GM21576 (cell line): Measurements from ENCODE around the gene GRHL1.

Experiments
- ATAC-seq: cut with Tn5 transposase; IDR thresholded peaks from one replicate; pipeline ENCODE4 v1.9.1; 2021; ENCODE audit warnings: mild to moderate bottlenecking, moderate library complexity; ENCODE audit not compliant: unreplicated experiment

GRHL1 gene

DNA sequence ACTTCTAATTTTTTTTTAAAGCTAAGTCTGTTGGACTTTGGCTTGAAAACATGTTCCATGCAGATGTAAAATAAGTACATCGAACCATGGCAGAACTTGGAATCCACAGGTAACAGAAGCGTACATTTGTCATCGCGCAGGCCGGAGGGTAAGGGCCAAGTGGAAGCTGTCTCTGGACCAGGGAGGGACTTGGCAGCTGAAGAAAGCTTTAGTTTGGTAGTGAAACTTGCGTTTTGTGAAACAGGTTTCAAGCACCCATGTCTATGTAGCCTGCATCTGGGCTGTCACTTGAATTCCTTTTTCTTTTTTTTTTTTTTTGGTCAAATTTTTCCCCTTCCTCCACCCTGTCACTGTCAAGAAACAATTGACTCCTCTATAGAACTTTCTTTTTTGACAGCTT is 20.4 kb downstream of the GRHL1 start:
- ATAC-seq = no peak

DNA sequence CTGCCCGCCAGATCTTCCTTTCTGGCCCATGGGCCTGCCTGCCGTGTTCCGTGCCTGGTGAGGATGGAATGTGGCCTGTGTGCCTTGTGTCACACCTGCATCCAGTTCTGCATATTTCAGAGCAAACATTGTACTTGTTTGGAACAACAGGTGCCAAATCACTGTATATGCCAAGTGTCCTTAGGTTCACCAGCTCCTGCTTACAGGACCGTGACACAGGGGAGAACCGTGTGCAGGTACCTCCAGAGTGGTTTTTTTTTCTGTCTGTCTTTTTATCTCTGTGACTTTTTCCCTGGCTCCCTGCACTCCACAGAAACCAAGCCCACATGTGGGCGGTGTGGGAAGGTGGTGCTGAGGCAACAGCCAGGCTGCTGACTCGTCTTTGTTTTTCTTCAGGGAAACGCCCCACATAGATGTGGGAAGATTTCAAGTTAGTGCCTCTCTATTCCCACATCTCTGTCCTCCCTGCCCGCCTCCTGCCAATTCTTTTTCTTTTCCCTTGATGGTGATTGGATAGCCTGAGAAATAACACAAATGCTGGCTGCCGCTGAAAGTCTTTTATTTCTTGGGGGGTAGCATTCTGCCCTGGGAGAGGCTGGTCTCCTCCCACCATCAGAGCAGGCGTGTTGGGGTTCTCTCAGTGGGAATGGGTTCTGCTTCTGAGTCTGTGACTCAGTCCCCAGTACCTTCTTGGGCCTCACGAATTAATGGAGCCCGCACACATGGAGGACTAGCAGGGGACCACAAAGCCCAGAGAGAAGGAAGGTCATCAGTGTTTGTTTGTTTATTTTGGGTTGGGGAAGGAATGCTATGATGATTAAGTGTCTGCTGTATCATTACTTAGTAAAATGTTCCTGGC is 21.4 kb downstream of the GRHL1 start:
- no peak for ATAC-seq

DNA sequence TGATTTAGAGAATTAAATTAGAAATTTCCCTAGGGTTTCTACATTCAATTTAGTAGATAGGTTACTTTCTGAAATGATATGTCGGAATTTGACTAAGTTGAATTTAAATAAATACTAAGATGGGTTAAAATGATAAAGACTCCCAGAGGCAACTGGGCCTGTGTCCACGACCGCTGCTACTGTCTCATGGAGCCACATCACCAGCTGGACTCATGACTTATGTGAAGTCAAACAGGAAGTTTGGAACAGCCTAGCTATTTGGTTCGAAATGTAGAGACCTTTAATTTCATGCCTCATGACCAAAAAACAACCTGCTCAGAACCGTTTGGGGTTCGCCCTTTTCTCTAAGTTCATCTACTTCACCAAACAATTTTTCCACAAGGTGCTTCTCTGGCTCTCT is 22.2 kb downstream of the GRHL1 start:
- ATAC-seq = no peak

DNA sequence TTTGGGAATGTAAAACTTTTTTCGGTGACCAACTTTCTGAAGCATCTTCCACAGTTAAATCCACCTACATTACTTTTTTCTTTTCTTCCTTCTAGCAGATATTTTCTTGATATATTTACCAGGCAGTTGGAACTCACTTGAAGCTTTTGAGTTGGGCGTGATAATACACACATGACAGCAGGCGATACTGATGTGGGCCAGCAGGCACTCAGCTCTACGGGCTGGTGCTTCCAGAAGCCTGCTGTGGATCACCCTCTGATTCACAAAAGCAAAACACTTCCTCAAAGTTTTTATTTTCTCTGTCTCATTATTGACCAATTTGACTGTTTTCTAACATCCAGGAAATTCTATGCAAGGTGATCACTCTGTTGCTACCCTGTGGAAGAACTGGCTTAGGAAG is 22.9 kb downstream of the GRHL1 start:
- no peak for ATAC-seq

DNA sequence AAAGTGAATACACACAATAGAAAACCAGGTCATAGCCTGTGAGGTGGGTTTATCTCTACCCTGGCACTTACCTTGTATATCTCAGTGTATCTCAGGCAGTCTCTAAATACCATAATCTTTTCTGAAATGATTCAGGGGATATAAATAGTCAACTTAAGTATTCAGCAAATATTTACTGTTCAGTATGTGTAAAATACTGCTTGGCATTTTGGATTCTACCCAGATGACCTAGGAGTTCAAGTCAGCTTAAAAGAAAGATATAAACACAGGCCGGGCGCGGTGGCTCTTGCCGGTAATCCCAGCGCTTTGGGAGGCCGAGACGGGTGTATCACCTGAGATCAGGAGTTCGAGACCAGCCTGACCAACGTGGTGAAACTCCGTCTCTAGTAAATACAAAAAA is 23.8 kb downstream of the GRHL1 start:
- ATAC-seq = no peak

DNA sequence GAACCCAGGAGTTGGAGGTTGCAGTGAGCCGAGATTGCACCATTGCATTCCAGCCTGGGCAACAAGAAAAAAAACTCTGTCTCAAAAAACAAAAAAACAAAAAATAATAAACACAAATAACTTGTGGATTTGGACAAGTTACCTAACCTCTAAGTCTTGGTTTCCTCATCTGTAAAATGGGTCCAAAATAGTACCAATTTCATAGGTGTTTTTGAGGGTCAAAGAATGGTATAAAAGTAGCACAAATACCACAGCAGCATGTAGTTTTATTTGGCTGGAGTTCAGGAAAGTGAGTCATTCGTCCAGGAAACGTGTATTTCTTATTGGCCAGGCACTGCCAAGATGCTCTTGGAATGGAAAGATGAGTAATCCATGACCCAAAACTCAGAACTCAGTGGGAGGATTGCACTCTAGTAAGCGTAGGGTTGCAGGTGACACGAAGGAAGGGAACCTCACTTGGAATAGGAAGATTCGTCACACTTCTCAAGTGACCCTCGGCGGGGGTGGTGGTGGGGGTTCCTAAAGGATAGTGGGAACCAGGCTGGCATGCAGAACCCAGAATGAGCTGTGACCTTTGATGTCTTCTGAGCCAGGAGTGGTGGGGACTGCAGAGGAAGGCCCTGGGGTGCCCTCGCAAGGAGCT is 24.4 kb downstream of the GRHL1 start:
- ATAC-seq = no peak

DNA sequence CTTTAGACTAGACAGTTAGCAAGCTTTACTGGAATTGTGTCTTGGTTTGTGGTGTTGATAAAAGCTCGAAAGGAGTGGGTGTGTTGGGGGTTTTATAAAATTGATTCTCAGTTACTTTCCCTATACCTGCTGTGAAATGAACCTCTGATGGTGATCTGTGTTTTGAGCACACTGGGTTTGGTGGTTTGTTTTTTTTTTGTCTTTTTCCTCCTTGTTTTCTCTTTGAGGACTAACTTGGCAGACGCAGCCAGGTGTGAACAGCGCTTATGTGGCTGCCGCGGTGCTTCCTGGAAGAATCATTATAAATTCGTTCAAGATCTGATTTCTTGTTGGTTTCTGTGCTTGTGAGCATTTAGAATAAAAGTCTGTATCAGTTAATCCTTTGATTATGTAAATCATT is 28.5 kb downstream of the GRHL1 start:
- ATAC-seq = no peak

DNA sequence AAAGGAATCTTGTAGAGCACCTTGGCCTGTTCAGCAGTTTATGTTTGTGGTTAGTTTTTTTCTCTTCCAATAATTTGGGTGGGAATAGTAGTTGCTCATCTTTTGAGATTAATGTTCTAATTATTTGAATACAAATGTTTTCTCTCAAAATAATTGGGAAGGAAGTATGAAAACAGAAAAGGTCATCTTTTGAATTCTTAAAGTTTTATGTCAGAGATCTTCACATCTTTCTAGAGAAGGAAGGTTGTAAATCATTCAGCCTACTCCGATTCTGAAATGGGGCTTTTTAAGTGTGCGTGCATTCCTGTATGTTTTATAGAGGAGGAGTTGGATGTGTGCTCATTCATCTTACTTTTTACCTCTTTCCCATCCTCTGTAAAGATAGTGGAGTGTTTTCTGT is 29.0 kb downstream of the GRHL1 start:
- no peak for ATAC-seq

DNA sequence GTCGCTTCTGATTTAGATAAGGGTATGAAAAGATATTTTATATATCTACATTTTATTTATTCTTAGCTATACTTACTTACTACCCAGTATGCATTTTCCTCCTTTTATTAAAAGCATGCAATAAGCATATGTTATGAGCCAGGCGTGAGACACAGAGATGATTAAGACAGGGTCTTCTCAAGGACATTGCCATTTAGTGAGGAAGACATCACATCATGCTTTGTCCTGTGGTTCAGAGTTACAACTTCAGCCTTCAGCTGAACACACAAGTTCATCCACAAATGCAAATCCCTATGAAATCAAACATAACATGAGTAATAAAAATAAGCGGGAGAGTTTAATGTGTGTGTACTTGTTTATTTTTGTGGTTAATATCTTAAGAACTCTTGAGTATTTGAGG is 30.2 kb downstream of the GRHL1 start:
- no peak for ATAC-seq

DNA sequence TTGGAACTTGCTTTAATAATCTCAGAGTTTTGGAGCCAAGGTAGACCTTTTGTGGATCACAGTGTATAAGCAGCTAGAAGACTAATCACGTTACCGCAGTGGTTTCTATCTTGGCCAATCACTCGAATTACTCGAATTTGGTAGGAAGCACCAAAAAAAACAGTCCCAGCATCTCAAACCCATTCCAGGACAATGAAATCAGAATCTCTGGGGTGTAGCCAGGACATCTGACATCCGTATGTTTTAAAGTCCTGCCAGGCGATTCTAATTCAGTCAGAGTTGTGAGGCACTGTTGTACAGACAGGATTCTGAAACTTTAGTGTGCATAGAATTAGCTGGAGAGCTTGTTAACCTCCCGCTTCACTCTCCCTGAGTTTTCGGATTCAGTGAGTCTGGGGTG is 30.8 kb downstream of the GRHL1 start:
- ATAC-seq = no peak

DNA sequence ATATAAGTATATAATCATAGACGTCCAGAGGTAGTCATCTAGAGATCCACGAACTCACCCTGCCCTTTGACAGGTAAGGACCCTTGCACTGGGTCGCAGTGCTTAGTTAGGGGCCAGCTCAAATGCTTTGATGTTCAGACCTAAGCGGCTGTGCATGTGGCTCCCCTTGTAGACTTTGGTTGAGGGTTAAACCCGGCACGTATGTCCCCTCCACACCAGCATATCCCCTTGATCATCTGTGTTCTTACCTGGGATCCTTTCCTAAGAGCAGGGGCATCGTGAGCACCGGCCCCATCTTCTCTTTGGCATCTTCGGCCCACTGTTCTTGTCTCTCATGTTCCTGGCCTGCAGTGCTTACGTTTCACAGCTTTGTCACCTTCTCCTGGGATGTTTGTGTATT is 31.4 kb downstream of the GRHL1 start:
- no peak for ATAC-seq

DNA sequence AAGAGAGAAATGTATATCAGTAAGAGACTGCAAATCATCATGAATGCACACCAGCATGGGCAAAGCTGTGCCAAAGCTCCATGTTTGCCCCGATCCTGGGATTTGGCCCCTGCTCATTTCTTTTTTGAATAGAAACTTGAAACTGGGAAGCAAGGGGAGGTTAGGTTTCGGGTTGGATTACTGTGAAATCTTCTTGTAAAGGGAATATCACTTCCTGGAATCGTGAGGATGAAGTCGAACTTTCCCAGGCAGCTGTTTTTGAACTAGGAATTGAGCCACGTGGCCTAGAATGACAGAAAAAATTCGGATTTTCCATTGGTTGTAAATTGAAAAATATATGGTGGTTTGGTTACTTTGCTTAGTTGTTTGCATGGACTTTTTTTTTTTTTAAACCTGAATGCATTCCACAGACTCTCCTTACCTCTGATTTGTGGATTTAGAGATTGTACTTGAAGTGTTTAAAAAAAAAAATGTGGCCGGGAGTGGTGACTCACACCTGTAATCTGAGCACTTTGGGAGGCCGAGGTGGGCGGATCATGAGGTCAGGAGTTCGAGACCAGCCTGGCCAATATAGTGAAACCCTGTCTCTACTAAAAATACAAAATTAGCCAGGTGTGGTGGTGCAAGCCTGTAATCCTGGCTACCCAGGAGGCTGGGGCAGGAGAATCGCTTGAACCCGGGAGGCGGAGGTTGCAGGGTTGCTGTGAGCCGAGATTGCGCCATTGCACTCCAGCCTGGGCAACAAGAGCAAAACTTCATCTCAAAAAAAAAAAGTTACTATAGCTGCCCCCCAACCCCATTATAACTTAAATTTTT is 32.1 kb downstream of the GRHL1 start:
- no peak for ATAC-seq

DNA sequence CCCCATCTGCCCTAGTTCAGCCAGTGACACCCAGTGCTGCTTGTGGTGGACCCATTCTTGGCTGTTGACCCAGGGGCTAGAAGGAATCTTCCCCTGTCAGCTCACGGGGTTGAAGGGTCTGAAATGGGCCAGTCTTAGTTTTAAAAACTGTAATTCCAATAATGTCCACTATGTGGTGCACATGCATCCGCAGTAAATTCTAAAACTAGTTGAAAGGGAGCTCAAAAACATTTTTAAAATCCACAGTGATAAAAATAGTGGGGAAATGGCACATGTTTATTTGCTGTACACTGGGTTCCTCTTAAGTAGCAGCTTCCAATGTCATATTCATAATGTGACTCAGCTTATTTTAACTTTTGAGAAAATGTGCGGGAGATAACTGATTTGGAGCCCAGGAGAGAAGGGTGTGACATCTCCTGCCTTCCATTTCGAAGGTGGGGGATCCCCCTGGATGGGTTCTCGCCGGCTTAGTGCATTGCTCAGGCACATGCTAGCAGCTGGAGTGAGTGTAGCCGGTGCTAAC is 32.8 kb downstream of the GRHL1 start:
- no peak for ATAC-seq

DNA sequence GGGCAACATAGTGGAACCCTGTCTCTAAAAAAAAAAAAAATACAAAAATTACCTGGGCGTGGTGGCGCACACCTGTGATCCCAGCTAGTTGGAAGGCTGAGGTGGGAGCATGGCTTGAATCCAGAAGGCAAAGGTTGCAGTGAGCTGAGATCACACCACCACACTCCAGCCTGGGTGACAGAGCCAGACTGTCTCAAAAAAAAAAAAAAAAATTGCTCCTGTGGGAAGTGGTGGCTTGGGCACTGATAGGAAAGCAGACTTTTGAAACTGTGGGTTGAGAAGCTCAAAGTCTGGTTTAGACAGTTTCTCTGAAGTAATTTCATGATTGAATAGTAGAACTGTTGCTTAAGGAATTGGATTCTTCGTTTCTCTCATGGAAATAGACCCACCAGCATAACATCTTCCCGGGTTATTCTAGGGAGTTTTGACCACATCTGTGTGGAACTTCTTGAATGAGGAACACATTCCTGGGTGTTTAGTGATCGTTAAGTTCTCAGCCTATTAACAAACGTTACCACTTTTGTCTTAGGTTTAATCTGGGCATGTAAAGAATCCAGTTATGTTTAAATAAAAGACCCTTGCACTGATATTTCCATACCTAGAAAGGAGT is 33.5 kb downstream of the GRHL1 start:
- ATAC-seq = no peak

DNA sequence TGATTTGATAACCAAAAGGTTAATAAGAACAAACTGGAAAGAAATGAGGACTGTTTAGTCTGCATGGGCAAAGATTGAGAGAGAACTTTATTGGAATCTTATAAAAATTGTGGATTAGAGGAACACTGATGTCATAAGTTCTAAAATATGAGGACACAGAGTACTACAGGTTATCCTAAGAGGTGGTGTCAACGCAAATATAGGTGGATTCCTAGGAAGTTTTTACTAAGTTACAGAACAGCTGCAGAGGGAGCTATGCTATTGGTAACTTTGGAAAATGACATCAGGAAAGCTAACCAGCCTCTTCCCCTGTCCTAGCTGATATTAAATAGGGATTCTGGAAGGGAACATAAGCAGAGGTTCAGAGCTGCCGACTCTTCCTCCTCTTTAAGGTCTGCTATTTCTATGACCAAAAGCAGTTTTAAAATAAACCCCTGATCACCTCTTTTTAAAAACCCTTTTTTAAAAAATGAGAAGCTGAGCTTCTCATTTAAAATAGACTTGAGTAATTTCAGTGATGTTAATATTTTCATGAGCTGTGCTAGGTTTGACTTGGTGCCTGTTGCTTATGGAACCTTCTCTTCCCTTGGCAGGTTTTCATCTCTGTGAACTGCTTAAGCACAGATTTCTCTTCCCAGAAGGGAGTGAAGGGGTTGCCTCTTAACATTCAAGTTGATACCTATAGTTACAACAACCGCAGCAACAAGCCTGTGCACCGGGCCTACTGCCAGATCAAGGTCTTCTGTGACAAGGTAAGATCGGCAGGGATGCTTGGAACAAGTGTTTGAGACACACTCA is 34.2 kb downstream of the GRHL1 start:
- no peak for ATAC-seq

DNA sequence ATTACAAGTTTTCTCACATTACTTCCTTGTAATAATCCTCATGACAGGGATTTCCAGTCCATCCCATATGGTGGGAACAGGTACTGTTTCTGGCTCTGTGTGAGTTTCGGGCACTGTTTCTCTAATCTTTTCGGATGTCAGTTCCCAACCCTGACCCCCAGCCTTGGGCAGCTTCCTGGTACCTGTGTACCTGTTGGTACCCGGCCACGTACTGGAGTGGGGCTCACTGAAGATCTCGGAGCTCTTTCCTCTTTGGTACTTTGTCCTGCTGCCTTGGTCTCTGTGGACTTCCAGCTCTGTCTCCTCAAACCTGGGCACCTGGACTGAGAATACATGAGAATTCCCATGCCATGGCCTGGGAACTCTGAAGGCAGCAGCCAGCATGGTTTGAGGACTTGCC is 36.8 kb downstream of the GRHL1 start:
- ATAC-seq = no peak

DNA sequence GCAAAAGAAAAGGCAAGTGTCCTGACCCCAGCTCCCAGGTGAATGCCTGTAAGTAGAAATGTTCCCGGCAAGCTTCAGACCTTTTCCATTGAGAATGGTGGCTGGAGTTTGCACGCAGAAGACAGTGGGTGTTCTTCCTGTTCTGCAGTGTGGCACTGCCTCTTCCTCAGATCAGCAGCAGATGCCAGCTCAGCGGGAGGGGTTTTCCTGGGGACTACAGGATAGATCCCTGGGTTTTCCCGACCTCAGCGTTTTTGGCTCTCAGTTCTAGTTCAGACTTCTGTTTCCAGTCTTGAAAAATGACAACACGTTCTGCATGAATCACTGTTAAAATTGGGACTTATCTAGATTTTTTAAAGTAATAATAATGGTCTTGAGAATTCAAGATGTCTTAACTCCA is 39.2 kb downstream of the GRHL1 start:
- no peak for ATAC-seq

DNA sequence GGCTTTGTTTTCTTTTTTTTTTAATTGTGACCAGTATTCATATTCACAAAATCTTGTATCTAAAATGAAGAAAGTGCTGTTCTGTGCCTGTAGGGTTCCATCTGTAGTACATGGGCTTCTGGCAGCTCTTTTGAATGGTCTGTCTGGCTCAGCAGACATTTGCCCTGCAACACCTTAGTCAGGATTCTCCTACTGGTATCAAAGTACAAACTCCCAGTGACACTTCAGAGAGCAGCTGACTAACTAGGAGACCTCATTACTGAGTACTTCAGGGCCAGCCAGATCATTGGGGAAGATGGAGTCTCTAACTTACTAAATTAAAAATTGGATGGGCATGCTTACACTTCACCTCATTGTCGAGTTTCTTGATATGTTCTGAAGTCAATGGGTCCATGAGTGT is 39.7 kb downstream of the GRHL1 start:
- no peak for ATAC-seq

DNA sequence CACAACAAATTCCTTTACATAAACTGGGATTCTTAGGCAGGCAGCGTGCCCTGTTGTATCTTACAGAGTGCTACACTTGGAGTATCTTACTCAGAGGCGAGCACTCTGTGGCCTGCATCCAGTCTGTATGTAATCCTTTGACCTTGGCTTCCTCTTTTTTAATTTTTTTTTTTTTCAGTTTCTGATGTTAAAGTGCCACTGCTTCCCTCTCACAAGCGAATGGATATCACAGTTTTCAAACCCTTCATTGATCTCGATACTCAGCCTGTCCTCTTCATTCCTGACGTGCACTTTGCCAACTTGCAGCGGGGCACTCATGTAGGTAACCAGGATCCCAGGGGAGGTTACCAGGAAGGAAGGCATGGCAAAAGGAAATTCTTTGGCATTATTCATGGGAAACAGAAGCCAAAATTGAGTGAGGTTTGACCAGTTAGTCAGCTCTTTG is 40.4 kb downstream of the GRHL1 start:
- no peak for ATAC-seq
